Measurements from ENCODE around the gene CCNYL1. TPM values are rescaled to one million over a fixed set of nuclear protein-coding genes. Genes with fewer than 3 reads are reported as not detected.
"Not testable (repeated sequence)": the region's sequence is repeated elsewhere in the genome, so short reads cannot be mapped to it uniquely, and the experiment has no call there.

Gene CCNYL1
- total RNA-seq, 2 experiments from 2014 or later, result 8.7 to 11.1 TPM

GRCh38 chr2:207686812-207687211 lies 24.6 kb upstream of the CCNYL1 start:
- Histone ChIP-seq H3K27me3 (ENCODE audit: control insufficient read depth in 1 of 2, insufficient read depth in 2 of 2, low read length in 2 of 2) (peaks cover 0 to 2% of the 10 kb centered on the region in 2 experiments), H3K4me1 (ENCODE audit: insufficient read depth, low read length) (no peaks in the 10 kb centered on the region), H3K27ac (ENCODE audit: low read depth in 1 of 2, low read length in 2 of 2) (no peak overlapping the region), H3K9me3 (ENCODE audit: control insufficient read depth in 1 of 2, insufficient read depth in 1 of 2, low read length in 2 of 2) (peaks cover 0 to 2% of the 10 kb centered on the region in 2 experiments), H3K36me3 (ENCODE audit: insufficient read depth, low read length) (no peaks in the 10 kb centered on the region), H3K4me3 (ENCODE audit: low read length) (no peak overlapping the region)
- no peaks in the 10 kb centered on the region for H3K9me3 Mint-ChIP-seq
- H3K27ac Mint-ChIP-seq, result no peak overlapping the region
- TF ChIP-seq CTCF (IDR thresholded peaks at IDR 0.05), result no peak
- DNase-seq (no peak), ATAC-seq (ENCODE audit: poor library complexity) (no peak)
- no peaks in the 10 kb centered on the region for H3K4me1 Mint-ChIP-seq (ENCODE audit: low read depth)
- ChIA-PET POLR2A (no interaction called here), CTCF (no interaction called here)
- intact Hi-C loops (cut with DNase I, micrococcal nuclease), result no loop called here
- peaks cover 9% of the 10 kb centered on the region for H3K27me3 Mint-ChIP-seq
- no peak overlapping the region for H3K4me3 Mint-ChIP-seq
- H3K36me3 Mint-ChIP-seq (ENCODE audit: low read depth), result no peaks in the 10 kb centered on the region

- Histone ChIP-seq H3K27ac (ENCODE audit: low read depth in 1 of 2, low read length in 2 of 2) (no peak overlapping the region), H3K27me3 (ENCODE audit: control insufficient read depth in 1 of 2, insufficient read depth in 2 of 2, low read length in 2 of 2) (no peaks in the 10 kb centered on the region), H3K9me3 (ENCODE audit: control insufficient read depth in 1 of 2, insufficient read depth in 1 of 2, low read length in 2 of 2) (no peaks in the 10 kb centered on the region), H3K36me3 (ENCODE audit: insufficient read depth, low read length) (no peaks in the 10 kb centered on the region), H3K4me1 (ENCODE audit: insufficient read depth, low read length) (no peaks in the 10 kb centered on the region), H3K4me3 (ENCODE audit: low read length) (no peak overlapping the region)
- TF ChIP-seq CTCF (IDR thresholded peaks at IDR 0.05), result no peak
- Mint-ChIP-seq H3K27ac (no peak overlapping the region), H3K4me3 (no peak overlapping the region), H3K4me1 (ENCODE audit: low read depth) (peaks cover 5% of the 10 kb centered on the region), H3K36me3 (ENCODE audit: low read depth) (no peaks in the 10 kb centered on the region), H3K27me3 (peaks cover 4% of the 10 kb centered on the region), H3K9me3 (no peaks in the 10 kb centered on the region)
- intact Hi-C loops (cut with DNase I, micrococcal nuclease), result no loop called here
- DNase-seq, result no peak
- no peak for ATAC-seq (ENCODE audit: poor library complexity)
- POLR2A ChIA-PET, result no interaction called here
- CTCF ChIA-PET, result no interaction called here
Observed at GRCh38 chr2:207688597-207688996, 22.8 kb upstream of the CCNYL1 start.

- H3K27ac Mint-ChIP-seq; H3K9me3 Mint-ChIP-seq; H3K27me3 Mint-ChIP-seq; H3K4me3 Mint-ChIP-seq; H3K36me3 Mint-ChIP-seq (ENCODE audit: low read depth); DNase-seq; H3K9me3 ChIP-seq (ENCODE audit: control insufficient read depth in 1 of 2, insufficient read depth in 1 of 2, low read length in 2 of 2); H3K36me3 ChIP-seq (ENCODE audit: insufficient read depth, low read length); H3K27ac ChIP-seq (ENCODE audit: low read depth in 1 of 2, low read length in 2 of 2); H3K4me3 ChIP-seq (ENCODE audit: low read length); POLR2A ChIA-PET; H3K27me3 ChIP-seq (ENCODE audit: control insufficient read depth in 1 of 2, insufficient read depth in 2 of 2, low read length in 2 of 2); H3K4me1 ChIP-seq (ENCODE audit: insufficient read depth, low read length); ATAC-seq (ENCODE audit: poor library complexity); H3K4me1 Mint-ChIP-seq (ENCODE audit: low read depth); intact Hi-C loops (cut with DNase I, micrococcal nuclease): not testable (repeated sequence)
- CTCF ChIA-PET, result interaction anchor here (0.7 kb wide), 1 partner anchor 62 kb away, joined by 3 read pairs; no protein-coding TSS in a partner anchor
Observed at GRCh38 chr2:207690845-207691461, 20.5 kb upstream of the CCNYL1 start.
